Endodermal cell (in vitro differentiated cells): ENCODE results near the gene FGD6. TPM values are rescaled to one million over a fixed set of nuclear protein-coding genes. Genes with fewer than 3 reads are reported as not detected.

Source experiments
- DNase-seq: peaks from one replicate; pipeline ENCODE4 v3.0.0-alpha.2; 2017
- H3K27ac ChIP-seq: 2 replicates; pipeline ENCODE4 v1.5.1; 2013; ENCODE audit warnings: mild to moderate bottlenecking, low read depth, low read length, moderate library complexity
- H3K27me3 ChIP-seq: 2 replicates; pipeline ENCODE4 v1.6.1; 2013; ENCODE audit warnings: mild to moderate bottlenecking, low read length, moderate library complexity; ENCODE audit not compliant: insufficient read depth, control insufficient read depth, poor library complexity, severe bottlenecking
- H3K36me3 ChIP-seq: 2 replicates; pipeline ENCODE4 v1.7.0; 2013; ENCODE audit warnings: mild to moderate bottlenecking, low read length, moderate library complexity; ENCODE audit not compliant: control insufficient read depth, insufficient read depth
- H3K4me1 ChIP-seq: one replicate; pipeline ENCODE4 v1.7.0; 2013; ENCODE audit warnings: low read length; ENCODE audit not compliant: control insufficient read depth, insufficient read depth
- H3K4me3 ChIP-seq: 2 replicates; pipeline ENCODE4 v1.5.1; 2013; ENCODE audit warnings: mild to moderate bottlenecking, low read length, moderate library complexity
- H3K9ac ChIP-seq: 2 replicates; pipeline ENCODE4 v1.6.1; 2013; ENCODE audit warnings: mild to moderate bottlenecking, low read length, moderate library complexity; ENCODE audit not compliant: poor library complexity, severe bottlenecking; ENCODE audit errors: extremely low read depth
- H3K9me3 ChIP-seq: 2 replicates; pipeline ENCODE4 v1.6.1; 2013; ENCODE audit warnings: mild to moderate bottlenecking, low read length, moderate library complexity; ENCODE audit not compliant: control insufficient read depth
- H3K27ac Mint-ChIP-seq: 2 replicates; pipeline ENCODE4 v1.8.0; 2020; ENCODE audit warnings: mixed read lengths
- H3K27me3 Mint-ChIP-seq: 2 replicates; pipeline ENCODE4 v1.8.0; 2021; ENCODE audit warnings: mild to moderate bottlenecking, mixed read lengths; ENCODE audit not compliant: insufficient read depth
- H3K36me3 Mint-ChIP-seq: 2 replicates; pipeline ENCODE4 v1.8.0; 2020; ENCODE audit warnings: low read depth, mixed read lengths
- H3K4me1 Mint-ChIP-seq: 2 replicates; pipeline ENCODE4 v1.8.0; 2020; ENCODE audit warnings: mixed read lengths
- H3K4me3 Mint-ChIP-seq: 2 replicates; pipeline ENCODE4 v1.8.0; 2020; ENCODE audit warnings: mild to moderate bottlenecking, moderate library complexity, mixed read lengths
- H3K9me3 Mint-ChIP-seq: 2 replicates; pipeline ENCODE4 v1.8.0; 2020; ENCODE audit warnings: mild to moderate bottlenecking, mixed read lengths
- WGBS, 2 experiments: methylation state at CpG; one replicate each; pipeline versions ENCODE4 v1.1.5 to v1.1.7; 2013; ENCODE audit warnings: missing lambda C conversion rate in 2 of 2, mixed read lengths in 1 of 2; ENCODE audit not compliant: insufficient coverage in 1 of 2, insufficient read length in 1 of 2; 5-methylcytosine and 5-hydroxymethylcytosine counted together
- total RNA-seq, 2 donors: library from RNA; stranded (reverse); fragmentation: NEBNext Ultra II Directional in 1 of 2; extraction: Animal tissue kit (Norgen Biotek cat#: 25700) in 1 of 2; gene quantifications; 2 replicates in 1 of 2; 3 replicates in 1 of 2; pipeline ENCODE4 v1.2.1, GENCODE V29; 2021
- TF ChIP-seq, protein P1 (sequence below): fragments of 200-600 bp; sonication (generic); conservative IDR thresholded peaks from 2 replicates; pipeline ENCODE4 v1.5.0; 2021; ENCODE audit warnings: antibody characterized with exemption, mild to moderate bottlenecking

FGD6 gene
- total RNA-seq, 2 donors from 2014 or later: 95.3 to 124 TPM

DNA sequence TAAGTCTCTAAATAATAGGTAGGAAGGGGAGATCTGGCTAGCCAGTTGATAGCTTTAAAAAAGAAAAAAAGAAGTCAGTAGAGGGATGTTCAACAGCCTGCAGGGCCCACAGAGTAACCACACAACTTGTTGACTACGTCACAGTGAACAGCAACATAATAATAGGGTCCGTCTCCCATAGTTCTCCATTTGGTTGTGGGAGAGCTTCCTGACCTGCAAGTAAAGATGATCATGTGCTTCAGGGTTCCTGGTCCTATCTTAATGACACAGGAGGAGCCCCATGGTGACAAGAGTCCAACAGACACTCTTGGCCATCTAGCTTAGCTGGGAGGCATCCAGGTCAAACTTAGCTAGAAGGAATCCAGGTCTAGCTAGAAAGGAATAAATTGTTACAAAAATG, 36.2 kb downstream of the FGD6 start:
- Mint-ChIP-seq H3K36me3 (peaks cover 61% of the 10 kb centered on the region), H3K27ac (no peak overlapping the region), H3K4me1 (peaks cover 15% of the 10 kb centered on the region), H3K9me3 (no peaks in the 10 kb centered on the region), H3K27me3 (no peaks in the 10 kb centered on the region), H3K4me3 (no peak overlapping the region)
- no peak for DNase-seq
- no peaks in the 10 kb centered on the region for H3K9me3 ChIP-seq
- no peak overlapping the region for H3K27ac ChIP-seq
- peaks cover 48% of the 10 kb centered on the region for H3K36me3 ChIP-seq
- H3K4me3 ChIP-seq: no peak overlapping the region
- H3K27me3 ChIP-seq: no peaks in the 10 kb centered on the region
- 80 to 94% methylated on average over 2 of the region's 2 CpGs for WGBS, 2 experiments
- no peaks in the 10 kb centered on the region for H3K4me1 ChIP-seq
- no peak overlapping the region for H3K9ac ChIP-seq
- TF ChIP-seq, protein P1, sequence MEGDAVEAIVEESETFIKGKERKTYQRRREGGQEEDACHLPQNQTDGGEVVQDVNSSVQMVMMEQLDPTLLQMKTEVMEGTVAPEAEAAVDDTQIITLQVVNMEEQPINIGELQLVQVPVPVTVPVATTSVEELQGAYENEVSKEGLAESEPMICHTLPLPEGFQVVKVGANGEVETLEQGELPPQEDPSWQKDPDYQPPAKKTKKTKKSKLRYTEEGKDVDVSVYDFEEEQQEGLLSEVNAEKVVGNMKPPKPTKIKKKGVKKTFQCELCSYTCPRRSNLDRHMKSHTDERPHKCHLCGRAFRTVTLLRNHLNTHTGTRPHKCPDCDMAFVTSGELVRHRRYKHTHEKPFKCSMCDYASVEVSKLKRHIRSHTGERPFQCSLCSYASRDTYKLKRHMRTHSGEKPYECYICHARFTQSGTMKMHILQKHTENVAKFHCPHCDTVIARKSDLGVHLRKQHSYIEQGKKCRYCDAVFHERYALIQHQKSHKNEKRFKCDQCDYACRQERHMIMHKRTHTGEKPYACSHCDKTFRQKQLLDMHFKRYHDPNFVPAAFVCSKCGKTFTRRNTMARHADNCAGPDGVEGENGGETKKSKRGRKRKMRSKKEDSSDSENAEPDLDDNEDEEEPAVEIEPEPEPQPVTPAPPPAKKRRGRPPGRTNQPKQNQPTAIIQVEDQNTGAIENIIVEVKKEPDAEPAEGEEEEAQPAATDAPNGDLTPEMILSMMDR: no peak

DNA sequence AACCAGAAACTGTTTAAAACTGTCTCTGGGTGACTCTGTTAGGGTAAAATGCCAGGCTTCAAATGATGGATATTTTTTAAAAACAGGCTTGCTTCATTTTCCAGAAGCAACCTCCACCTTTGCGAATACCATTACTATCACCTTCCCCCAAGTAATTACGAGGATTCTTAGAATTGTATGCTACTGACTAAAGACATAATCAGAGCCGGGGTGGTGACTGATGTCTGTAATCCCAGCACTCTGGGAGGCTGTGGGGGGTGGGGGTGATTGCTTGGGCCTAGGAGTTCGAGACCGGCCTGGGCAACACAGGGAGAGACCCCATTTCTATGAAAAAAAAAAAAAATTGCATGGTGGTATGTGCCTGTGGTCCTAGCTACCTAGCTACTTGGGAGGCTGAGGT, 38.3 kb downstream of the FGD6 start:
- H3K36me3 Mint-ChIP-seq: peaks cover 55% of the 10 kb centered on the region
- no peaks in the 10 kb centered on the region for H3K27me3 Mint-ChIP-seq
- Histone ChIP-seq H3K4me1 (peaks cover 5% of the 10 kb centered on the region), H3K4me3 (no peak overlapping the region), H3K27ac (no peak overlapping the region), H3K36me3 (peaks cover 43% of the 10 kb centered on the region), H3K27me3 (no peaks in the 10 kb centered on the region), H3K9me3 (no peaks in the 10 kb centered on the region), H3K9ac (no peak overlapping the region)
- no peak overlapping the region for H3K4me3 Mint-ChIP-seq
- no peak for DNase-seq
- TF ChIP-seq, protein P1: no peak
- WGBS, 2 experiments: 65 to 100% methylated on average over 3 to 5 of the region's 5 CpGs
- H3K27ac Mint-ChIP-seq: no peak overlapping the region
- H3K9me3 Mint-ChIP-seq: no peaks in the 10 kb centered on the region
- peaks cover 20% of the 10 kb centered on the region for H3K4me1 Mint-ChIP-seq

DNA sequence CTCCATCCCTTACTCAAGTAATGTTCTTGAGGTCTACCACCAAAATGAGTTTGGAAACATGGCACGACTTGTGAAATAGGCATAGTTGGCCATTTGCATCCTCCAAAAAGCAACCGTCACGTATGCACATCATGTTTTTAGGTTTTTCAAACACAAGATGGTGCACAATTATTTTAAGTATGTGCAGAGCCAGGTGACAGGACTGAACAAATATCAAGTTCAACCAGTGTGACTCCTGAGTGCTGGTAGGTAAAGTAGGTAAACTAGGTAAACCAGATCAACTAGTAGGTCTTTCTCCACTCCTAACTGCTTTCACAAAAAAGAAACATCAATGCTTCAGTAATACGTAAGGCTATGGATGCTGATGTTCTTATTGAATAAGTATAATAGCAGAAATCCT, 39.1 kb downstream of the FGD6 start:
- TF ChIP-seq, protein P1: no peak
- Histone ChIP-seq H3K9me3 (no peaks in the 10 kb centered on the region), H3K9ac (no peak overlapping the region), H3K36me3 (peaks cover 34% of the 10 kb centered on the region), H3K27ac (no peak overlapping the region), H3K4me3 (no peak overlapping the region), H3K27me3 (no peaks in the 10 kb centered on the region), H3K4me1 (peaks cover 14% of the 10 kb centered on the region)
- peaks cover 47% of the 10 kb centered on the region for H3K36me3 Mint-ChIP-seq
- H3K4me1 Mint-ChIP-seq: peaks cover 24% of the 10 kb centered on the region
- H3K4me3 Mint-ChIP-seq: no peak overlapping the region
- H3K9me3 Mint-ChIP-seq: no peaks in the 10 kb centered on the region
- no peak for DNase-seq
- WGBS, 2 experiments: 67 to 74% methylated on average over 3 to 4 of the region's 4 CpGs
- H3K27ac Mint-ChIP-seq: no peak overlapping the region
- H3K27me3 Mint-ChIP-seq: no peaks in the 10 kb centered on the region
